ENCODE measurements around the gene RNF8. TPM values are rescaled to one million over a fixed set of nuclear protein-coding genes. Genes with fewer than 3 reads are reported as not detected.
"Not testable (repeated sequence)": the region's sequence is repeated elsewhere in the genome, so short reads cannot be mapped to it uniquely, and the experiment has no call there.

RNF8 gene
- total RNA-seq, 4 donors from 2014 or later: 8.9 to 19.0 (median 13.5) TPM

DNA sequence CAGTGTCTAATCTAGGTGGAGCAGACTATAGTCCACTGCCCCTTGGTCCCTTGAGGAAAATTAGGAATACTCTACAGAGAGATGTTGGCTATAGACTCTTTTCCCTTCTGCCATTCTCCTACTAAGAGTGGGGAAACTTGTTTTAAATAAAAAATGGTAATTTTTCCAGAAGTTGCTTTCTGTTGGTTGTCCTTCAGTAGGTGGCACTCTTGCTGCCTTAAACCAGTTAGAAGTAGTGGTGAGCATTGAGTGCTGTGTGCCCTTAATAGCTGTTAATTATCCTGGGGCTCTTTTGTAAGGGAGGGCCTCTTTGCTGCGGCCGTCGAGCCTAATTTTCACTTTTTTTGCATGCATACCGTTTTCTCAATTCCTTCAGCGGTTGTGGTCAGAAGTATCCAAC, 82.0 kb downstream of the RNF8 start:
- H3K4me1 ChIP-seq: peaks cover 0 to 12% (median 5%) of the 10 kb centered on the region in 4 donors
- H3K27ac ChIP-seq: no peak overlapping the region
- no peak overlapping the region for H3K4me3 ChIP-seq
- no peaks in the 10 kb centered on the region for H3K27me3 ChIP-seq
- no peak for DNase-seq
- TF ChIP-seq POLR2A (IDR thresholded peaks at IDR 0.05): no peak
- TF ChIP-seq, protein P1, sequence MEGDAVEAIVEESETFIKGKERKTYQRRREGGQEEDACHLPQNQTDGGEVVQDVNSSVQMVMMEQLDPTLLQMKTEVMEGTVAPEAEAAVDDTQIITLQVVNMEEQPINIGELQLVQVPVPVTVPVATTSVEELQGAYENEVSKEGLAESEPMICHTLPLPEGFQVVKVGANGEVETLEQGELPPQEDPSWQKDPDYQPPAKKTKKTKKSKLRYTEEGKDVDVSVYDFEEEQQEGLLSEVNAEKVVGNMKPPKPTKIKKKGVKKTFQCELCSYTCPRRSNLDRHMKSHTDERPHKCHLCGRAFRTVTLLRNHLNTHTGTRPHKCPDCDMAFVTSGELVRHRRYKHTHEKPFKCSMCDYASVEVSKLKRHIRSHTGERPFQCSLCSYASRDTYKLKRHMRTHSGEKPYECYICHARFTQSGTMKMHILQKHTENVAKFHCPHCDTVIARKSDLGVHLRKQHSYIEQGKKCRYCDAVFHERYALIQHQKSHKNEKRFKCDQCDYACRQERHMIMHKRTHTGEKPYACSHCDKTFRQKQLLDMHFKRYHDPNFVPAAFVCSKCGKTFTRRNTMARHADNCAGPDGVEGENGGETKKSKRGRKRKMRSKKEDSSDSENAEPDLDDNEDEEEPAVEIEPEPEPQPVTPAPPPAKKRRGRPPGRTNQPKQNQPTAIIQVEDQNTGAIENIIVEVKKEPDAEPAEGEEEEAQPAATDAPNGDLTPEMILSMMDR (IDR thresholded peaks at IDR 0.05): no peak
- H3K36me3 ChIP-seq: peaks cover 0 to 34% (median 0%) of the 10 kb centered on the region in 3 donors
- no peaks in the 10 kb centered on the region for H3K9me3 ChIP-seq

DNA sequence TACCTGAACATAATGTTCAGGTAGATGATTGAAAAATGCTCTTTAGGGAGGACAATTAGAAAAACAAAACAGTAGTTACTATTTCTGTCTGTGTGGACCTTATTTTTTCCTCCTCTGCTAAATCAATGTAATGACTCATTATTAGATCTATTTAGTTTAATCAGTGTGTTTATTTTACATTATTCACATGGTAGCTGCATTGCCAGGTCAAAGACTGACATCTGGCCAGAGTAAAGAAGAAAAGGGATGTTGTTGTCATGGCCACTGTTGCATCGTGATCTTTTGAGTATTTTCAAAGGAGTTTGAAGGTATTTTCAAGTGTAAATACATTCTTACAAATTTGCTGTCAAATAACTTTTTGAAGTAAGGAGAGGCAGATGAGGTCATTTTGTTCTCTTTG, 85.1 kb downstream of the RNF8 start:
- Histone ChIP-seq H3K4me1 (peaks cover 0 to 13% (median 3%) of the 10 kb centered on the region in 4 donors), H3K9me3 (no peaks in the 10 kb centered on the region), H3K27ac (no peak overlapping the region), H3K4me3 (no peak overlapping the region), H3K27me3 (no peaks in the 10 kb centered on the region), H3K36me3 (peaks cover 0 to 36% (median 0%) of the 10 kb centered on the region in 3 donors)
- DNase-seq: no peak
- no peak for TF ChIP-seq POLR2A (IDR thresholded peaks at IDR 0.05)
- TF ChIP-seq, protein P1 (IDR thresholded peaks at IDR 0.05): no peak

DNA sequence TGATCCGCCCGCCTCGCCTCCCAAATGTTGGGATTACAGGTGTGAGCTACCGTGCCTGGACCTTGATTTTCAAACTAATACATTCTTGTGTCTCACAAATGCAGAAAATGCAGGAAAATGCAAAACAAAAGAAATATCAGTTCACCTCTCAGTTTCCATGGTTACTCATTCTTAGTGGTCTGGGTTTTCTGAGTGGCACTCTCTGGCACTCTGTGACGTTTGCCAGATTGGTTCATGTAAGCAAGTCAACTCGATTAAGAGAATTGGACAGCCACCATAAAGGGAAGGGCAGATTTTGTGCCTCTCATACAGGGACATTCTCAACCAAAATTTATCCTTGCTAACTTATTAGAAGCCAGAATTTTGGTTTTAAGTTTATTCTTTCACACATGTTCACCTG, 87.9 kb downstream of the RNF8 start:
- peaks cover 0 to 50% (median 0%) of the 10 kb centered on the region in 3 donors for H3K36me3 ChIP-seq
- no peaks in the 10 kb centered on the region for H3K27me3 ChIP-seq
- H3K27ac ChIP-seq: no peak overlapping the region
- TF ChIP-seq, protein P1 (IDR thresholded peaks at IDR 0.05): no peak
- no peak for TF ChIP-seq POLR2A (IDR thresholded peaks at IDR 0.05)
- peaks cover 0 to 4% (median 0%) of the 10 kb centered on the region in 4 donors for H3K4me1 ChIP-seq
- no peak for DNase-seq
- H3K4me3 ChIP-seq: no peak overlapping the region
- no peaks in the 10 kb centered on the region for H3K9me3 ChIP-seq

DNA sequence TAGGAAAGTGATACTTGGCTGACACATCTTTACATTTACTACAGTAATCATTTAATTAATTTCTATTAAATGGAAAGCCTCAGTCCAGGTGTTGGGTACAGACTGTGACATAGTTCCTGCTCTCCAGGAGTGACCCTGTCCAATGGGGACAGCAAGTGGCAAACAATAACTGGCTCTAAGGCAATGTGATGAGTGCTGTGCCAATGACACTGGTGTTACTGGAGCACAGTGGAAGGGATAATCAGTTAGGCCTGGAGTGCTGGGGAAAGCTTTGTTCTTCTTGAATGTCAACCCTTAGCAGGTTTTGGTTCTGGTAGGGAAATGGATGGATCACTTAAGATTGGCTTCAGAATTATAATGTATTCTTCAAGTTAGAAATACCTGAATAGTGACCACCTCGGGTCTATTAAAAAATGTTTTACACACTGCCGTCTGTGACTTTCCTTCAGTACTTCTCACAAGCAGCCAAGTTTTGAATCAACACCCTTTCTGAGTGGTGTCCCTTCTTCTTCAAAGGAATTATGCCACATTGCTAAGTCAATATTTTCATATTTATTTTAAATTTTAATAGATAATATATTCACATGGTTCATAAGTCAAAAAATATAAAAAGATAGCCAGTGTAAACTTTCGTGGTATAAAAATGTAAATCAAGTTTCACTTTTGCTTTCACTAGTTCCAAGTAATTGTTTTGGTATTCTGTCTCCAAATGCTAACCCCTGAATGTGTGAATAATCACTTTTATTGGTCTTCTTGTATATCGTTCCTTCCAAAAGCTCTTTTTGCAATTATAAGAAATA, 88.8 kb downstream of the RNF8 start:
- TF ChIP-seq POLR2A (IDR thresholded peaks at IDR 0.05): no peak
- TF ChIP-seq, protein P1 (IDR thresholded peaks at IDR 0.05): no peak
- peak overlapping the region in 2 of 4 donors; percentile 33 to 41 for H3K4me3 ChIP-seq
- no peaks in the 10 kb centered on the region for H3K9me3 ChIP-seq
- peaks cover 0 to 4% (median 0%) of the 10 kb centered on the region in 4 donors for H3K4me1 ChIP-seq
- DNase-seq: no peak
- peaks cover 0 to 55% (median 0%) of the 10 kb centered on the region in 3 donors for H3K36me3 ChIP-seq
- peak overlapping the region; percentile 52 to 80 (median 66) for H3K27ac ChIP-seq
- H3K27me3 ChIP-seq: no peaks in the 10 kb centered on the region

DNA sequence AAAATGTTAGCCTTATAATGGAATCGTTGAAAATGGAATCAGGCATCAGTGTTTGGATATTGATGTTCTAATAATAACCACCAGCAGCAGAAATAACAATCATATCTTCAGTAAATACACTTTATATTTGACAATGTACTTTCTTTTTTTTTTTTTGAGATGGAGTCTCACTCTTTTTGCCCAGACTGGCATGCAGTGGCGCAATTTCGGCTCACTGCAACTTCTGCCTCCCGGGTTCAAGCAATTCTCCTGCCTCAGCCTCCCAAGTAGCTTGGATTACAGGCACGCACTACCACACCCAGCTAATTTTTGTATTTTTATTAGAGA, 89.4 kb downstream of the RNF8 start:
- not testable (repeated sequence) for H3K27me3 ChIP-seq, DNase-seq, H3K4me1 ChIP-seq, H3K9me3 ChIP-seq
- Histone ChIP-seq H3K36me3 (peaks cover 0 to 55% (median 0%) of the 10 kb centered on the region in 3 donors), H3K4me3 (peak overlapping the region in 2 of 4 donors; percentile 33 to 41), H3K27ac (peak overlapping the region; percentile 52 to 80 (median 66))

Small RNAs within 50 kb of the gene (small RNA-seq; reads per million reads assigned to genes)
- gene RN7SL273P: 0 reads per million in 2 donors

Other genes starting within 250 kb of the RNF8 start
- gene PIM1, start 183.8 kb upstream of the RNF8 start, total RNA-seq: 10 to 100 TPM; 36.6 to 78.4 (median 49.2) TPM
- gene TBC1D22B, start 96.2 kb upstream of the RNF8 start, total RNA-seq: 10 to 100 TPM; 12.4 to 23.3 (median 19.0) TPM
- gene TMEM217, start 95.8 kb upstream of the RNF8 start, total RNA-seq: under 1 TPM in 1 of 4 donors, not detected in 3; 0.53 TPM
- 100 to 1,000 TPM in 1 of 4 donors, 10 to 100 TPM in 3; 19.3 to 135 (median 41.7) TPM for gene CMTR1, start 79.2 kb downstream of the RNF8 start, total RNA-seq
- 10 to 100 TPM in 3 of 4 donors, 1 to 10 TPM in 1; 8.0 to 28.1 (median 19.3) TPM for gene CCDC167, start 145.9 kb downstream of the RNF8 start, total RNA-seq